OCI-LY3 (cell line): Measurements from ENCODE around the gene GARS1.

Source experiments
- H2AFZ ChIP-seq: fragments of 200-600, 300-600 bp; shearing (Covaris generic); 2 replicates; pipeline ENCODE4 v1.6.0; 2014; ENCODE audit warnings: antibody characterized with exemption, low read depth, low read length
- H3K27ac ChIP-seq: fragments of 200-600, 300-600 bp; sonication (generic); 2 replicates; pipeline ENCODE4 v1.5.1; 2014; ENCODE audit warnings: mild to moderate bottlenecking, low read length, moderate library complexity, mixed read lengths
- H3K27me3 ChIP-seq: fragments of 200-600, 300-600 bp; sonication (generic); 2 replicates; pipeline ENCODE4 v1.6.1; 2014; ENCODE audit warnings: low read depth, low read length, mixed read lengths
- H3K36me3 ChIP-seq: fragments of 200-600, 300-600 bp; sonication (generic); replicated peaks from 2 replicates; pipeline ENCODE3; 2014; ENCODE audit warnings: low read depth, low read length, mixed read lengths
- H3K4me1 ChIP-seq: fragments of 300-600, 200-600 bp; sonication (generic); 2 replicates; pipeline ENCODE4 v1.6.1; 2014; ENCODE audit warnings: low read length, mixed read lengths
- H3K4me2 ChIP-seq: fragments of 200-600, 300-600 bp; sonication (generic); 2 replicates; pipeline ENCODE4 v1.6.1; 2014; ENCODE audit warnings: low read length, mixed read lengths
- H3K4me3 ChIP-seq: fragments of 300-600, 200-600 bp; sonication (generic); 2 replicates; pipeline ENCODE4 v1.5.1; 2014; ENCODE audit warnings: antibody characterized with exemption, mild to moderate bottlenecking, low read length, moderate library complexity
- H3K79me2 ChIP-seq: fragments of 300-600, 200-600 bp; shearing (Covaris generic); 2 replicates; pipeline ENCODE4 v1.6.1; 2014; ENCODE audit warnings: mild to moderate bottlenecking, low read length, mixed read lengths
- H3K9ac ChIP-seq: fragments of 300-600, 200-600 bp; shearing (Covaris generic); 2 replicates; pipeline ENCODE4 v1.6.0; 2014; ENCODE audit warnings: mild to moderate bottlenecking, low read length, moderate library complexity
- H3K9me3 ChIP-seq: fragments of 200-600, 300-600 bp; shearing (Covaris generic); 2 replicates; pipeline ENCODE4 v1.6.1; 2014; ENCODE audit warnings: low read length, mixed read lengths; ENCODE audit not compliant: insufficient read depth
- H4K20me1 ChIP-seq: fragments of 200-600, 300-600 bp; sonication (generic); 2 replicates; pipeline ENCODE4 v1.6.1; 2016; ENCODE audit warnings: low read length, mixed read lengths; ENCODE audit not compliant: insufficient read depth
- CTCF ChIP-seq: fragments of 200-600, 300-600 bp; sonication (generic); IDR thresholded peaks from 2 replicates; pipeline ENCODE4 v1.5.1; 2014; ENCODE audit warnings: antibody characterized with exemption, low read length, low read depth
- EZH2phosphoT487 ChIP-seq: fragments of 200-600 bp; shearing (Covaris generic); IDR thresholded peaks from 2 replicates; pipeline ENCODE4 v1.6.1; 2018; ENCODE audit warnings: antibody characterized with exemption, mixed run types, low read depth

The GARS1 gene

GRCh38 chr7:30647589-30648364 lies 53.1 kb downstream of the GARS1 start:
- H3K27ac ChIP-seq = no peak overlapping the region

GRCh38 chr7:30648744-30649540 lies 54.3 kb downstream of the GARS1 start:
- no peaks in the 10 kb centered on the region for H3K79me2 ChIP-seq
- H3K36me3 ChIP-seq = peaks cover 6% of the 10 kb centered on the region
- no peaks in the 10 kb centered on the region for H3K4me1 ChIP-seq
- no peaks in the 10 kb centered on the region for H4K20me1 ChIP-seq
- TF ChIP-seq CTCF (no peak), EZH2phosphoT487 (no peak)
- H3K27ac ChIP-seq = no peak overlapping the region
- H2AFZ ChIP-seq = no peak overlapping the region
- H3K27me3 ChIP-seq = no peaks in the 10 kb centered on the region
- no peak overlapping the region for H3K9ac ChIP-seq
- H3K9me3 ChIP-seq = no peaks in the 10 kb centered on the region
- no peak overlapping the region for H3K4me2 ChIP-seq
- no peak overlapping the region for H3K4me3 ChIP-seq

More at GRCh38 chr7:30647589-30648364, 53.1 kb downstream of the GARS1 start:
- Histone ChIP-seq H3K36me3 (peaks cover 6% of the 10 kb centered on the region), H3K9me3 (no peaks in the 10 kb centered on the region), H3K4me3 (no peak overlapping the region), H4K20me1 (0 out of 2 replicates have a peak, but pooled peaks cover 5% of the 10 kb centered on the region), H3K4me1 (no peaks in the 10 kb centered on the region), H3K9ac (no peak overlapping the region), H3K27me3 (no peaks in the 10 kb centered on the region), H2AFZ (no peak overlapping the region), H3K4me2 (no peak overlapping the region), H3K79me2 (no peaks in the 10 kb centered on the region)
- TF ChIP-seq CTCF (no peak), EZH2phosphoT487 (no peak)

- Histone ChIP-seq H3K27ac (no peak overlapping the region), H3K79me2 (no peaks in the 10 kb centered on the region), H3K9ac (no peak overlapping the region), H3K4me1 (no peaks in the 10 kb centered on the region), H3K9me3 (no peaks in the 10 kb centered on the region), H3K36me3 (peaks cover 6% of the 10 kb centered on the region), H2AFZ (no peak overlapping the region), H3K4me2 (no peak overlapping the region), H3K27me3 (no peaks in the 10 kb centered on the region), H3K4me3 (no peak overlapping the region), H4K20me1 (no peaks in the 10 kb centered on the region)
- no peak for TF ChIP-seq CTCF
- TF ChIP-seq EZH2phosphoT487 = no peak
Measured at GRCh38 chr7:30649717-30650420, 55.2 kb downstream of the GARS1 start.

- TF ChIP-seq CTCF (no peak), EZH2phosphoT487 (no peak)
- Histone ChIP-seq H3K36me3 (peaks cover 3% of the 10 kb centered on the region), H2AFZ (no peak overlapping the region), H3K9me3 (no peaks in the 10 kb centered on the region), H3K27me3 (no peaks in the 10 kb centered on the region), H4K20me1 (no peaks in the 10 kb centered on the region), H3K27ac (no peak overlapping the region), H3K4me2 (no peak overlapping the region), H3K4me3 (no peak overlapping the region), H3K79me2 (no peaks in the 10 kb centered on the region), H3K9ac (no peak overlapping the region), H3K4me1 (no peaks in the 10 kb centered on the region)
Measured at GRCh38 chr7:30650421-30650808, 55.7 kb downstream of the GARS1 start.
